Sigmoid colon (tissue), 7 donors: Measurements from ENCODE around the gene AUNIP. TPM values are rescaled to one million over a fixed set of nuclear protein-coding genes. Genes with fewer than 3 reads are reported as not detected.

ENCODE experiments used
- DNase-seq: peaks from one replicate; pipeline ENCODE4 v3.0.0-alpha.2; 2019
- H3K27ac ChIP-seq, 4 donors: fragments of 200-600 bp; sonication (generic); one replicate each; pipeline ENCODE4 v1.5.1; 2016 to 2019; ENCODE audit warnings: mild to moderate bottlenecking in 1 of 4
- H3K27me3 ChIP-seq, 3 donors: fragments of 200-600 bp; sonication (generic); one replicate each; pipeline ENCODE4 v1.5.1; 2019; ENCODE audit warnings: mild to moderate bottlenecking in 1 of 3
- H3K36me3 ChIP-seq, 4 donors: fragments of 200-600 bp; sonication (generic); one replicate each; pipeline ENCODE4 v1.5.1; 2016 to 2019
- H3K4me1 ChIP-seq, 4 donors: fragments of 200-600 bp; sonication (generic); one replicate each; pipeline ENCODE4 v1.5.1; 2017 to 2019
- H3K4me3 ChIP-seq, 4 donors: fragments of 200-600 bp; sonication (generic); one replicate each; pipeline ENCODE4 v1.5.1; 2017 to 2019; ENCODE audit warnings: mild to moderate bottlenecking in 2 of 4, moderate library complexity in 1 of 4
- H3K9me3 ChIP-seq, 4 donors: fragments of 200-600 bp in 3 of 4; sonication (generic) in 3 of 4; one replicate each; pipeline versions ENCODE4 v1.5.1 to v1.6.1; 2013 to 2019
- EP300 ChIP-seq, 4 donors: sonication (generic); formaldehyde crosslinking; IDR thresholded peaks; one replicate each; pipeline ENCODE4 v1.6.1; 2017; ENCODE audit warnings: antibody characterized with exemption in 4 of 4
- POLR2A ChIP-seq, 2 donors: fragments of 450-650 bp; IDR thresholded peaks; one replicate each; pipeline ENCODE4 v1.6.1; 2016; ENCODE audit warnings: antibody characterized with exemption in 2 of 2, mild to moderate bottlenecking in 2 of 2, moderate library complexity in 2 of 2
- POLR2AphosphoS5 ChIP-seq, 4 donors: sonication (generic); formaldehyde crosslinking; IDR thresholded peaks; one replicate each; pipeline ENCODE4 v1.6.1; 2017; ENCODE audit warnings: antibody characterized with exemption in 4 of 4
- WGBS, 2 donors: extraction: QIAGEN DNeasy Blood & Tissue Kit; methylation state at CpG; one replicate each; pipeline ENCODE4 v1.1.7; 2013; 5-methylcytosine and 5-hydroxymethylcytosine counted together
- intact Hi-C: fragments of 100-400 bp; cut with DNase I; formaldehyde crosslinking; loops from one replicate; pipeline ENCODE4 v1.15.1; 2023
- polyA plus RNA-seq, 3 donors: library from polyadenylated mRNA; stranded (reverse); fragments of 200-250 nt; gene quantifications; one replicate each; pipeline ENCODE4 v1.2.3, GENCODE V29; 2013
- total RNA-seq, 4 donors: library from RNA; depleted of rRNA; stranded (reverse); fragments of >200 nt; gene quantifications; one replicate each; pipeline ENCODE4 v1.1.0, GENCODE V29; 2016
- TF ChIP-seq, protein P1 (sequence below), 4 experiments: fragments of 450-650 bp in 3 of 4; fragments of 200-600 bp in 1 of 4; IDR thresholded peaks; one replicate each; pipeline ENCODE4 v1.5.1; 2016 to 2019; ENCODE audit warnings: antibody characterized with exemption in 4 of 4, mild to moderate bottlenecking in 3 of 4, moderate library complexity in 2 of 4
- donor health status: healthy with polysubstance abuse.
- donor health status: Bipolar disorder and iron deficiency.
- donor health status: healthy.

The AUNIP gene
- total and polyA plus RNA-seq, 7 donors, result 0.46 to 1.9 TPM; not detected in 5

DNA sequence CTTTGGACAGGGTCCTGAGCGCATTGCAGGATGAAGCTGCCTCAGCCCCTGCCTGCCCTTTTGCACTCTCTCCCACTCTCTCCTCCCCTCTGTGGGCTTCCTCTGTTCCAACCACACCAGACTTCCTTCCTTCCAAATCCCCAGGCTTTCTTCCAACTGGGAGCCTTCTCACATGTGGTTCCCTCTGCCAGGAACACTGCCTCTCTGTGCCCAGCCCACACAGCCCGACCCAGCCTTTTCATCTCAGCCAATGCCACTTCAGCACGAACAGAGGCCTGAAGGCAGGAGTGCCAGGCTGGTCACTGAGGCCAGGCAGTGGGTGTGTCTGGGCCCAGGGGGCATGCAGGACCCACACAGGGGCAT is 53.4 kb downstream of the AUNIP start:
- H3K4me3 ChIP-seq, result no peak overlapping the region
- H3K27me3 ChIP-seq, result no peaks in the 10 kb centered on the region
- peak overlapping the region; percentile 46 to 65 (median 60) for H3K27ac ChIP-seq
- WGBS, 2 donors, result 67 to 77% methylated on average over 3 of the region's 3 CpGs
- TF ChIP-seq POLR2AphosphoS5 (IDR thresholded peaks at IDR 0.05), result peak in 1 of 4 donors; percentile 22
- TF ChIP-seq POLR2A (IDR thresholded peaks at IDR 0.05), result no peak
- no peak for TF ChIP-seq EP300 (IDR thresholded peaks at IDR 0.05)
- DNase-seq, result no peak
- intact Hi-C loops, result no loop called here
- H3K9me3 ChIP-seq, result no peaks in the 10 kb centered on the region
- peaks cover 0 to 45% (median 21%) of the 10 kb centered on the region in 4 donors for H3K36me3 ChIP-seq
- H3K4me1 ChIP-seq, result peaks cover 0 to 65% (median 50%) of the 10 kb centered on the region in 4 donors

DNA sequence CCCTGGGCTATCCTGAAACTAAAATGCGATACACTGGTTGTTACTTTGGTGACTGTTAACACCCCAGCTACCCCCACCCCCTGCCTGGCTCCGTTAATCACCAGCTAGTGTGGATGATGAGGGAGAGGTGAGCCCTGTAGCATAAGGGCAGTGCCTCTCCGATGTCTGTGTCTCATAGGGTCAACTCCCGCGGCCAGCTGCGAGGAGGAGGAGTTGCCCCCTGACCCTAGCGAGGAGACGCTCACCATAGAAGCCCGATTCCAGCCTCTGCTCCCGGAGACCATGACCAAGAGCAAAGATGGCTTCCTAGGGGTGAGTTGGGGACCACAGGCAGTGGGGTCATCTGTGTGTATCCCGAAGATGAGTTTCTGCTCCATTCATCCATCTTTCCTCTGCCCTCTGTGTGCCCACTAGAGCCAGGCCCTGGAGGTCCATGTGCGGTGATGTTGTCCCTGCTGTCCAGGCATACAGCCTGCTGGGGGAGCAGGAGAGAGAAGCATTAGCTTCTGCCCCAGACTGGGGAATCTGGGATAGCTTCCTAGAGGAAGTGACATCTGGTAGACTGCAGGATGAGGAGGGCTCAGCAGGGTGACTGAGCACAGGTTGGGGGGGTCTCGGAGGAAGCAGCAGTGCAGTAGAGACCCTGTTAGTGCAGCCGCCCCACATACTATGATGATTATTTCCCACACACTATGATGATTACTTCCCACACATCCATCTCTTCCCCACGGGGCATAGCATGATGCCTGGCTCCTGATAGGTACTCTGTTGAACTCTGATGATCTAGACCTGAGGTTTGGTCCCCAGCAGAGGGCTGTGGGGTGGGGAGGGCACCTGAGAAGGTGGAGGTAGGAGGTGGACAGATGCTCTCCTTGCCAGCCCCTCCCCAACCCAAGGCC is 54.0 kb downstream of the AUNIP start:
- intact Hi-C loops, result no loop called here
- WGBS, 2 donors, result 90 to 92% methylated on average over 15 of the region's 15 CpGs
- no peaks in the 10 kb centered on the region for H3K27me3 ChIP-seq
- TF ChIP-seq POLR2AphosphoS5 (IDR thresholded peaks at IDR 0.05) (no peak), EP300 (IDR thresholded peaks at IDR 0.05) (no peak), POLR2A (IDR thresholded peaks at IDR 0.05) (no peak)
- TF ChIP-seq, protein P1, sequence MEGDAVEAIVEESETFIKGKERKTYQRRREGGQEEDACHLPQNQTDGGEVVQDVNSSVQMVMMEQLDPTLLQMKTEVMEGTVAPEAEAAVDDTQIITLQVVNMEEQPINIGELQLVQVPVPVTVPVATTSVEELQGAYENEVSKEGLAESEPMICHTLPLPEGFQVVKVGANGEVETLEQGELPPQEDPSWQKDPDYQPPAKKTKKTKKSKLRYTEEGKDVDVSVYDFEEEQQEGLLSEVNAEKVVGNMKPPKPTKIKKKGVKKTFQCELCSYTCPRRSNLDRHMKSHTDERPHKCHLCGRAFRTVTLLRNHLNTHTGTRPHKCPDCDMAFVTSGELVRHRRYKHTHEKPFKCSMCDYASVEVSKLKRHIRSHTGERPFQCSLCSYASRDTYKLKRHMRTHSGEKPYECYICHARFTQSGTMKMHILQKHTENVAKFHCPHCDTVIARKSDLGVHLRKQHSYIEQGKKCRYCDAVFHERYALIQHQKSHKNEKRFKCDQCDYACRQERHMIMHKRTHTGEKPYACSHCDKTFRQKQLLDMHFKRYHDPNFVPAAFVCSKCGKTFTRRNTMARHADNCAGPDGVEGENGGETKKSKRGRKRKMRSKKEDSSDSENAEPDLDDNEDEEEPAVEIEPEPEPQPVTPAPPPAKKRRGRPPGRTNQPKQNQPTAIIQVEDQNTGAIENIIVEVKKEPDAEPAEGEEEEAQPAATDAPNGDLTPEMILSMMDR (IDR thresholded peaks at IDR 0.05), result no peak
- no peaks in the 10 kb centered on the region for H3K9me3 ChIP-seq
- H3K4me3 ChIP-seq, result no peak overlapping the region
- peaks cover 0 to 43% (median 20%) of the 10 kb centered on the region in 4 donors for H3K36me3 ChIP-seq
- no peak for DNase-seq
- H3K4me1 ChIP-seq, result peaks cover 0 to 62% (median 48%) of the 10 kb centered on the region in 4 donors
- H3K27ac ChIP-seq, result peak overlapping the region; percentile 46 to 65 (median 60)

GRCh38 chr1:25804244-25804963 is 54.9 kb downstream of the AUNIP start:
- WGBS, 2 donors, result 76 to 85% methylated on average over 10 of the region's 10 CpGs
- peaks cover 0 to 64% (median 52%) of the 10 kb centered on the region in 4 donors for H3K4me1 ChIP-seq

DNA sequence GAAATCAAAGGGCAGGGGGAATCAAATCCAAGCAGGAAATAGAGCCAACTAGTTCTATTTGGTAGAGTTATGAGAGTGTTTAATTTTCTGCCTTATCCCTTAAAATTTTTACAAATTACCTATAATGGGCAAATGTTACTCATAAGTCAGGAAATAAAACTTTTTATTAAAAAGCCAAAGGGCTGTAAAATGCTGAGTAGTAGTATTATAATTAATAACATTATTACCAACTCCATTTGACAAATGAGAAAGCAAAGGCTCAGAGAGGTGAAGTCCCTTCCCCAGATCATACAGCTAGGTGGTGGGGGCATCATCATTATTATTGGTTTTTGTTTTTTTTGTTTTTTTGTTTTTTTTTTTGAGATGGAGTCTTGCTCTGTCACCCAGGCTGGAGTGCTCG is 55.9 kb downstream of the AUNIP start:
- peak overlapping the region in 2 of 4 donors; percentile 25 to 65 for H3K27ac ChIP-seq
- TF ChIP-seq POLR2AphosphoS5 (IDR thresholded peaks at IDR 0.05), result no peak
- TF ChIP-seq, protein P1 (IDR thresholded peaks at IDR 0.05), result no peak
- TF ChIP-seq EP300 (IDR thresholded peaks at IDR 0.05), result no peak
- no peak for TF ChIP-seq POLR2A (IDR thresholded peaks at IDR 0.05)
- intact Hi-C loops, result no loop called here

More at GRCh38 chr1:25804244-25804963, 54.9 kb downstream of the AUNIP start:
- intact Hi-C loops, result no loop called here
- Histone ChIP-seq H3K4me3 (no peak overlapping the region), H3K9me3 (no peaks in the 10 kb centered on the region), H3K36me3 (peaks cover 0 to 35% (median 17%) of the 10 kb centered on the region in 4 donors), H3K27me3 (no peaks in the 10 kb centered on the region), H3K27ac (peak overlapping the region in 3 of 4 donors; percentile 56 to 65 (median 65))
- DNase-seq, result no peak
- TF ChIP-seq POLR2A (IDR thresholded peaks at IDR 0.05), result no peak
- TF ChIP-seq, protein P1 (IDR thresholded peaks at IDR 0.05), result no peak
- no peak for TF ChIP-seq POLR2AphosphoS5 (IDR thresholded peaks at IDR 0.05)
- no peak for TF ChIP-seq EP300 (IDR thresholded peaks at IDR 0.05)

DNA sequence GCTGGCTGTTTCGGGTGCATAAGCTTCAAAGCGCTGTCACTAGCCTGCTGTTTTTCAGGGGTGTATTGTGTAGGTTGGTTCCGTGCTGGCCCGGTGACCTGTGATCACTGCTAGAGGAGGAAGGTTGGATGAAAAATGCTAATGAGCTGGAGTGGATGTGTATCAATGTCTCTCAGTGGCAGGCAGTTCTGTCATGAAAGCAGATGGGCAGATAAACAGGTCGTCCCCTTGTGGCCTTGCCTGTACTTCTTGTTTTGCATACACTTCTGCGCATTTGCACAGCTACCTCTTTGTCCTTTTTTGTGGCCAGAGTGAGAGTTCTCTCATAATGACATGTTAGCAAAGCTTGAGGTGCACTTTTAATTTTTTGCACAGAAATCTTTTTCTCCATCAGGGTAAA is 56.3 kb downstream of the AUNIP start:
- Histone ChIP-seq H3K9me3 (no peaks in the 10 kb centered on the region), H3K27ac (no peak overlapping the region), H3K27me3 (no peaks in the 10 kb centered on the region), H3K4me3 (no peak overlapping the region), H3K36me3 (peaks cover 0 to 21% (median 9%) of the 10 kb centered on the region in 4 donors), H3K4me1 (peaks cover 0 to 79% (median 57%) of the 10 kb centered on the region in 4 donors)
- WGBS, 2 donors, result 63 to 77% methylated on average over 6 of the region's 6 CpGs
- TF ChIP-seq POLR2AphosphoS5 (IDR thresholded peaks at IDR 0.05), result no peak
- TF ChIP-seq, protein P1 (IDR thresholded peaks at IDR 0.05), result no peak
- no peak for TF ChIP-seq POLR2A (IDR thresholded peaks at IDR 0.05)
- no peak for TF ChIP-seq EP300 (IDR thresholded peaks at IDR 0.05)
- intact Hi-C loops, result no loop called here
- no peak for DNase-seq

More for the DNA sequence above, 55.9 kb downstream of the AUNIP start:
- no peaks in the 10 kb centered on the region for H3K27me3 ChIP-seq
- no peaks in the 10 kb centered on the region for H3K9me3 ChIP-seq
- WGBS, 2 donors, result 92 to 100% methylated on average over 1 of the region's 1 CpG
- DNase-seq, result no peak
- no peak overlapping the region for H3K4me3 ChIP-seq
- H3K36me3 ChIP-seq, result peaks cover 0 to 25% (median 10%) of the 10 kb centered on the region in 4 donors
- H3K4me1 ChIP-seq, result peaks cover 0 to 75% (median 57%) of the 10 kb centered on the region in 4 donors
